ENCODE measurements around the gene SFSWAP. TPM values are rescaled to one million over a fixed set of nuclear protein-coding genes. Genes with fewer than 3 reads are reported as not detected.

SFSWAP gene
- total and polyA plus RNA-seq, 3 donors from 2014 or later, result 37.7 to 68.4 (median 62.4) TPM

DNA sequence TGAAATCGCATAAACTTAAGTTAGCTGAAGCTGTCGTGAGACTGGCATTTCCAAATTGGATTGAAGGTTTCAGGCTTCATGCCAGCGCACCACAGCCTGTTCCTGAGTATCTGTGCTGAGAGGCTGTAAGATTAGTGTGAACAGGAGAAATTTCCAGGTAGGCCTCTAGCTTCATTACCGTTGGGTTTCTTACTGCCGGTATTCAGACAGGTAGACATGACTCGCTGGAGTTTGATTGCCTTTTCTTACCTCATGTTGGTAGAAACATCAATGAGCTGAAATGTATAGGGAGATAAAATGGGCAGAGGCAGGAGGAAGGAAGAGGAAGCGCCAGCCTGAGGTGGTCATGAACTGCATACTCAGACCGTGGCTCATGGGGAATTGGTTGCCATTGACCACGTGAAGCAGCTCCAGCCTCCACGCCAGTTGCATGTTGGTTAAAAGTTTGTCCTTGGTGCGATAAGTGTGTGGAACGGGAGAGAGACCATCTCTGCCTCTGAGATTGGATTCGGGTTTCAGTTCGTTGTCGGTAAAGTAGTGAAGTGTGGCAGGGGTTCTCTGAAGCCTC is 75.0 kb downstream of the SFSWAP start:
- TF ChIP-seq, protein P1, sequence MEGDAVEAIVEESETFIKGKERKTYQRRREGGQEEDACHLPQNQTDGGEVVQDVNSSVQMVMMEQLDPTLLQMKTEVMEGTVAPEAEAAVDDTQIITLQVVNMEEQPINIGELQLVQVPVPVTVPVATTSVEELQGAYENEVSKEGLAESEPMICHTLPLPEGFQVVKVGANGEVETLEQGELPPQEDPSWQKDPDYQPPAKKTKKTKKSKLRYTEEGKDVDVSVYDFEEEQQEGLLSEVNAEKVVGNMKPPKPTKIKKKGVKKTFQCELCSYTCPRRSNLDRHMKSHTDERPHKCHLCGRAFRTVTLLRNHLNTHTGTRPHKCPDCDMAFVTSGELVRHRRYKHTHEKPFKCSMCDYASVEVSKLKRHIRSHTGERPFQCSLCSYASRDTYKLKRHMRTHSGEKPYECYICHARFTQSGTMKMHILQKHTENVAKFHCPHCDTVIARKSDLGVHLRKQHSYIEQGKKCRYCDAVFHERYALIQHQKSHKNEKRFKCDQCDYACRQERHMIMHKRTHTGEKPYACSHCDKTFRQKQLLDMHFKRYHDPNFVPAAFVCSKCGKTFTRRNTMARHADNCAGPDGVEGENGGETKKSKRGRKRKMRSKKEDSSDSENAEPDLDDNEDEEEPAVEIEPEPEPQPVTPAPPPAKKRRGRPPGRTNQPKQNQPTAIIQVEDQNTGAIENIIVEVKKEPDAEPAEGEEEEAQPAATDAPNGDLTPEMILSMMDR (IDR thresholded peaks at IDR 0.05), result no peak
- TF ChIP-seq POLR2A (IDR thresholded peaks at IDR 0.05), result no peak
- no peak for DNase-seq
- no peaks in the 10 kb centered on the region for H3K27me3 ChIP-seq
- no peaks in the 10 kb centered on the region for H3K36me3 ChIP-seq (ENCODE audit: low read depth, missing control alignments)
- H3K9me3 ChIP-seq, result no peaks in the 10 kb centered on the region
- intact Hi-C loops (cut with DNase I; ENCODE audit: low total_unique reads), result no loop called here
- no peak overlapping the region for H3K4me3 ChIP-seq
- peaks cover 7% of the 10 kb centered on the region for H3K4me1 ChIP-seq
- 90 to 93% methylated on average over 15 of the region's 15 CpGs for WGBS, 2 donors
- H3K27ac ChIP-seq, result no peak overlapping the region

DNA sequence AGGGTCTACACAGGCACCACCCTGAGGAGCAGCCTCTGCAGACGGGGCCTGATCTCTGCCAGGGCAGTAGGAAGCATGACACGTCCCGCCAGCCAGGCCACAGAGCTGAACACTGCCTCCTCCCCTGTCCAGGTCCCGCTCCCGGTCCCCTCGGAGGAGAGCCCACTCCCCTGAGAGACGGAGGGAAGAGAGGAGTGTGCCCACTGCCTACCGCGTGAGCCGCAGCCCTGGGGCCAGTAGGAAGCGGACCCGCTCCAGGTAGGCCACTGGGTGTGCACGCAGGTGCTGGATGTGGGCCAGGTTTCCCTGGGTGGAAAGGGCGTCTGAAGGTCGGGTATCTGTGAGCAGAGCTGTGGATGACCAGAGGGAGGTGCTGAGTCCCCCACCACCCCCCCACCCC is 75.4 kb downstream of the SFSWAP start:
- TF ChIP-seq, protein P1 (IDR thresholded peaks at IDR 0.05), result no peak
- TF ChIP-seq POLR2A (IDR thresholded peaks at IDR 0.05), result no peak
- no peak overlapping the region for H3K27ac ChIP-seq
- no peaks in the 10 kb centered on the region for H3K9me3 ChIP-seq
- no peaks in the 10 kb centered on the region for H3K36me3 ChIP-seq (ENCODE audit: low read depth, missing control alignments)
- WGBS, 2 donors, result 91% methylated on average over 15 of the region's 15 CpGs; no CpG with 5 or more reads in 1 of the 2 donors
- no peak overlapping the region for H3K4me3 ChIP-seq
- intact Hi-C loops (cut with DNase I; ENCODE audit: low total_unique reads), result no loop called here
- H3K4me1 ChIP-seq, result peaks cover 7% of the 10 kb centered on the region
- no peak for DNase-seq
- no peaks in the 10 kb centered on the region for H3K27me3 ChIP-seq

DNA sequence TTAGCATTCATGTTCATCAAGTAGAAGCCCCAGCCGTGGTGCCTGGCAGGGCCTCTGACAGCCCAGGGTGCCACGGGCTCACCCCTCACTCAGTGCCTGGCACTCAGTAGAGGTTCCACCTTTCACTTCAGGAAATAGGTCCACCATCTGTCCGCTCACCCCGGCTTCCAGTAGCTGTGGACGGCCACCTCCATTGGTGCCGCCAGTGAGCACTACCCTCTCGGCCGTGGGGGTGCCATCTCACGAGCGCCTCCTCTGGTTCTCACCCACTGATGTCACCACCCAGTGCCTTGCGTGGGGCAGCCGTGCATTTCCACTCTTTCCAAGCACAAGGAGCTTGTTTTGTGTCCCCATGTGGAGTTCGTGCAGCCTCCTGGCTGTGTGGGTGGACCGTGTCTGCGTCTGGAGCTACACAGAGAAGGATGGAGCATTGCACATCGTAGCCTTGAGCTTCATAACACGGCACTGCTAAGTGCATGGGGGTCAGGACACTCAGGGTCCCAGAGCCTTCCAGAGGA is 76.3 kb downstream of the SFSWAP start:
- WGBS, 2 donors, result 92% methylated on average over 17 of the region's 17 CpGs; no CpG with 5 or more reads in 1 of the 2 donors
- Histone ChIP-seq H3K27me3 (no peaks in the 10 kb centered on the region), H3K27ac (no peak overlapping the region), H3K4me1 (peaks cover 7% of the 10 kb centered on the region), H3K9me3 (no peaks in the 10 kb centered on the region), H3K4me3 (no peak overlapping the region), H3K36me3 (ENCODE audit: low read depth, missing control alignments) (no peaks in the 10 kb centered on the region)
- DNase-seq, result no peak
- intact Hi-C loops (cut with DNase I; ENCODE audit: low total_unique reads), result no loop called here
- no peak for TF ChIP-seq POLR2A (IDR thresholded peaks at IDR 0.05)
- TF ChIP-seq, protein P1 (IDR thresholded peaks at IDR 0.05), result no peak

DNA sequence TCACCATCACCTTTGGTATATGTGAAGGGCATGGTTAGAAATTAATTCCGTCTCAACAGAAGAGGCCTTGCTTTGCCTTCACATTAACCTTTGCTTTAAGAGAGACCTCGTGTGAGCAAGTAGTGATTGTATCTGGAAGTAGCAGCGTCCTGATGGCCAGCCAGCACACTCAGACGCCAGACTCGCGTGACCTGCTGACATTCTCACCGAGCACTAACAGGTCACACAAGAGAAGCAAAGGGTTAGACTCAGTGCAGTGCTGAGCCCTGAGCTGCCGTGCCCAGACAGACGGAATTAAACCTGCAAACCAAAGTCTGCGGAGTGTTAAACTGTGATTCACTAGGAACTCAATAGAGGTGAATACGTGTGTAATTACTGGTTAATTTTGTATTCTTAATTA is 77.2 kb downstream of the SFSWAP start:
- Histone ChIP-seq H3K4me3 (no peak overlapping the region), H3K27ac (no peak overlapping the region), H3K4me1 (peaks cover 7% of the 10 kb centered on the region), H3K9me3 (no peaks in the 10 kb centered on the region), H3K36me3 (ENCODE audit: low read depth, missing control alignments) (no peaks in the 10 kb centered on the region), H3K27me3 (no peaks in the 10 kb centered on the region)
- WGBS, 2 donors, result 85 to 89% methylated on average over 11 of the region's 11 CpGs
- no peak for DNase-seq
- intact Hi-C loops (cut with DNase I; ENCODE audit: low total_unique reads), result no loop called here
- TF ChIP-seq, protein P1 (IDR thresholded peaks at IDR 0.05), result no peak
- TF ChIP-seq POLR2A (IDR thresholded peaks at IDR 0.05), result no peak

DNA sequence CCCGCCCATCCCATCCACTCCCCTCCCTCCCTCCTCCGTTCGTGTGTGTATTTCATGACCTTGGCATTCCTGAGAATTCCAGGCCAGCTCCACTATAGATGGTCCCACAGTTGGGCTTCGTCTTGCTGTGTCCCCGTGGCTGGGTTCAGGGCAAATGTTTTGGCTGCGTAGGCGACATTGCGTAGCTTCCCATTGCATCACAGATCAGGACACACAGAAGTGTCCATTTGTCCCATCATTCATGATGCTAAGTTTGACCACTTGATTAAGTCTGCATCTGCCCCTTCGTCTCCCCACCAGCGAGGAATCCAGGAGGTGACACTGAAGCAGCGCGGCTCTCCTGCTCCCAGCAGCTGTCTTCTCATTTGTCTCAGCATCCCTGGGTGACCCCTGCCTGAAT is 78.7 kb downstream of the SFSWAP start:
- peaks cover 7% of the 10 kb centered on the region for H3K4me1 ChIP-seq
- no peak overlapping the region for H3K4me3 ChIP-seq
- H3K9me3 ChIP-seq, result no peaks in the 10 kb centered on the region
- no peak for DNase-seq
- intact Hi-C loops (cut with DNase I; ENCODE audit: low total_unique reads), result no loop called here
- no peaks in the 10 kb centered on the region for H3K36me3 ChIP-seq (ENCODE audit: low read depth, missing control alignments)
- no peak overlapping the region for H3K27ac ChIP-seq
- TF ChIP-seq POLR2A (IDR thresholded peaks at IDR 0.05), result no peak
- TF ChIP-seq, protein P1 (IDR thresholded peaks at IDR 0.05), result no peak
- no peaks in the 10 kb centered on the region for H3K27me3 ChIP-seq
- 66 to 70% methylated on average over 12 of the region's 12 CpGs for WGBS, 2 donors

Data from testis (tissue), 3 donors.